NT2/D1 (cell line): ENCODE measurements around the gene MGAT4A.

Experiments
- YY1 ChIP-seq: IDR thresholded peaks from 2 replicates; pipeline ENCODE4 v1.6.1; 2011; ENCODE audit not compliant: insufficient read length, insufficient read depth
- ZNF274 ChIP-seq: IDR thresholded peaks from 2 replicates; pipeline ENCODE4 v1.6.1; 2011; ENCODE audit warnings: mild to moderate bottlenecking, low read depth, low read length

GRCh38 chr2:98710734-98711133 is 20.2 kb downstream of the MGAT4A start:
- no peak for TF ChIP-seq ZNF274
- TF ChIP-seq YY1 = no peak
